Mammary epithelial cell (primary cell): ENCODE measurements around the gene EIF4E.

Experiments
- EZH2 ChIP-seq: IDR thresholded peaks from 2 replicates; pipeline ENCODE4 v1.6.1; 2012; ENCODE audit warnings: low read length, inconsistent platforms, borderline replicate concordance
- TF ChIP-seq, protein P1 (sequence below), 2 donors: IDR thresholded peaks in 1 of 2; conservative IDR thresholded peaks in 1 of 2; 2 replicates each; pipeline ENCODE4 v1.5.1; 2011 to 2012; ENCODE audit warnings: inconsistent platforms in 2 of 2, low read length in 2 of 2, mild to moderate bottlenecking in 2 of 2, control low read depth in 1 of 2, low read depth in 1 of 2; ENCODE audit not compliant: insufficient read depth in 1 of 2; ENCODE audit errors: extremely low read depth in 1 of 2

DNA sequence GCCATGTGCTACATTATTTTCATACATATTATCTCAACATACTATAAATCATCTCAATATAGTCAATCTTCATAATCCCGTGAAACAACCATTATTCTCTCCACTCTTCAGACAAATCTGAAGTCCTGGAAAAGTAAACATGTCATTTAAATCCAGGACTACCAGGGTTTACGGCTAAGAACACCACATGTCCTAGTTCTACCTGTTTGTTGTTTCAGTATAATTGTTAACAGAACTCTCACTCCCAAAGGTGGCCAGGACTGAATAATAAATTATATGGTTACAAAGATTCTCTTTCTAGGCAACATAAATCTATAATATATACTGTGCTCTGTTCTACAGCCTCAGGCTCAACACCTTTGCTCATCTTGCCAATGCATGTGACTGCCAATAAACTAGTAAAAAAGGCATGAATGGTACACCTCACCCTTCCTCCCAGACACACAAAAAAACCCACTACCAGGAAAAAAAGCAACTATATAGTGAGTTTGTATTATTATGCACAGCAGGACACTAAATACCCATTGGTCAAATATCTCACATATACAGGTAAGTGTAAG, 20.1 kb downstream of the EIF4E start:
- TF ChIP-seq, protein P1, sequence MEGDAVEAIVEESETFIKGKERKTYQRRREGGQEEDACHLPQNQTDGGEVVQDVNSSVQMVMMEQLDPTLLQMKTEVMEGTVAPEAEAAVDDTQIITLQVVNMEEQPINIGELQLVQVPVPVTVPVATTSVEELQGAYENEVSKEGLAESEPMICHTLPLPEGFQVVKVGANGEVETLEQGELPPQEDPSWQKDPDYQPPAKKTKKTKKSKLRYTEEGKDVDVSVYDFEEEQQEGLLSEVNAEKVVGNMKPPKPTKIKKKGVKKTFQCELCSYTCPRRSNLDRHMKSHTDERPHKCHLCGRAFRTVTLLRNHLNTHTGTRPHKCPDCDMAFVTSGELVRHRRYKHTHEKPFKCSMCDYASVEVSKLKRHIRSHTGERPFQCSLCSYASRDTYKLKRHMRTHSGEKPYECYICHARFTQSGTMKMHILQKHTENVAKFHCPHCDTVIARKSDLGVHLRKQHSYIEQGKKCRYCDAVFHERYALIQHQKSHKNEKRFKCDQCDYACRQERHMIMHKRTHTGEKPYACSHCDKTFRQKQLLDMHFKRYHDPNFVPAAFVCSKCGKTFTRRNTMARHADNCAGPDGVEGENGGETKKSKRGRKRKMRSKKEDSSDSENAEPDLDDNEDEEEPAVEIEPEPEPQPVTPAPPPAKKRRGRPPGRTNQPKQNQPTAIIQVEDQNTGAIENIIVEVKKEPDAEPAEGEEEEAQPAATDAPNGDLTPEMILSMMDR (conservative IDR thresholded peaks at IDR 0.05 in 1 of 2, IDR thresholded peaks at IDR 0.05 in 1 of 2; ENCODE audit: extremely low read depth in 1 of 2, insufficient read depth in 1 of 2, low read depth in 1 of 2, low read length in 2 of 2), result no peak
- no peak for TF ChIP-seq EZH2
